Body of pancreas (tissue), 4 donors: Measurements from ENCODE around the gene RTKN2.
A peak's percentile ranks its signal among the peaks of the same experiment; 100 is the strongest.

Experiments used
- CTCF ChIP-seq, 7 experiments: fragments of 450-650 bp in 4 of 7; fragments of 200-600 bp in 3 of 7; sonication (generic) in 3 of 7; IDR thresholded peaks; one replicate each; pipeline ENCODE4 v1.5.1; 2016 to 2019; ENCODE audit warnings: antibody characterized with exemption in 7 of 7
- POLR2A ChIP-seq, 3 donors: fragments of 450-650 bp; IDR thresholded peaks; one replicate each; pipeline ENCODE4 v1.6.1; 2016; ENCODE audit warnings: antibody characterized with exemption in 3 of 3, mild to moderate bottlenecking in 2 of 3

GRCh38 chr10:62244785-62245467 lies 23.7 kb downstream of the RTKN2 start:
- TF ChIP-seq CTCF (IDR thresholded peaks at IDR 0.05) = peak; percentile 50 to 88 (median 77)
- no peak for TF ChIP-seq POLR2A (IDR thresholded peaks at IDR 0.05)
